ENCODE results near the gene APMAP. TPM values are rescaled to one million over a fixed set of nuclear protein-coding genes. Genes with fewer than 3 reads are reported as not detected.

The APMAP gene
- total RNA-seq, 1 experiment from 2014 or later: 67.8 TPM

GRCh38 chr20:25020345-25020744 lies 27.8 kb upstream of the APMAP start:
- Histone ChIP-seq H3K27ac (ENCODE audit: insufficient read length, low read depth, low read length) (no peak overlapping the region), H2BK5ac (ENCODE audit: insufficient read length, low read length) (no peak overlapping the region), H4K91ac (ENCODE audit: insufficient read length, low read depth, low read length) (no peak overlapping the region), H3K4ac (ENCODE audit: low read depth, low read length) (no peak overlapping the region), H3K79me1 (ENCODE audit: insufficient read depth, low read depth, low read length, poor library complexity, severe bottlenecking) (no peaks in the 10 kb centered on the region), H2AFZ (ENCODE audit: low read length) (no peak overlapping the region), H3K4me1 (ENCODE audit: insufficient read depth, low read length) (no peaks in the 10 kb centered on the region; the same call in 1 of the 2 replicates), H4K5ac (ENCODE audit: insufficient read length, low read depth, low read length) (no peak overlapping the region), H2BK12ac (ENCODE audit: insufficient read length, low read depth, low read length) (no peak overlapping the region), H3K9me3 (ENCODE audit: control insufficient read depth, low read depth, low read length) (no peaks in the 10 kb centered on the region), H3K14ac (ENCODE audit: insufficient read depth, low read length) (no peak overlapping the region), H4K20me1 (ENCODE audit: control insufficient read depth, insufficient read depth, insufficient read length) (no peaks in the 10 kb centered on the region), H3K79me2 (ENCODE audit: insufficient read depth, low read length) (no peaks in the 10 kb centered on the region), H3K23ac (ENCODE audit: insufficient read length, low read depth, low read length) (no peak overlapping the region), H3K27me3 (ENCODE audit: insufficient read depth, low read length) (no peaks in the 10 kb centered on the region), H3K23me2 (ENCODE audit: insufficient read length, low read depth, low read length, poor library complexity, severe bottlenecking) (no peaks in the 10 kb centered on the region), H3T11ph (ENCODE audit: low read length) (no peak overlapping the region), H3K56ac (ENCODE audit: insufficient read length, low read depth, low read length) (no peak overlapping the region), H2BK15ac (ENCODE audit: low read depth, low read length) (no peak overlapping the region), H2BK20ac (ENCODE audit: low read depth, low read length, poor library complexity, severe bottlenecking) (no peak overlapping the region), H3K9ac (ENCODE audit: extremely low read depth, insufficient read length, low read length) (no peak overlapping the region), H3K18ac (ENCODE audit: insufficient read length, low read depth, low read length) (no peak overlapping the region), H3K4me2 (ENCODE audit: insufficient read depth, insufficient read length, low read length) (no peak overlapping the region), H4K8ac (replicated peaks; ENCODE audit: insufficient read length, low read depth, low read length) (no peak overlapping the region), H2AK5ac (ENCODE audit: insufficient read length, low read length) (no peak overlapping the region), H2BK120ac (ENCODE audit: low read depth, low read length, poor library complexity, severe bottlenecking) (no peak overlapping the region)
- peaks cover 11% of the 10 kb centered on the region for H3K27me3 Mint-ChIP-seq (ENCODE audit: low read depth)
- H3K4me1 Mint-ChIP-seq: peaks cover 20 to 23% of the 10 kb centered on the region in 2 experiments
- H3K36me3 Mint-ChIP-seq (ENCODE audit: insufficient read depth in 1 of 3, low read depth in 3 of 3): no peaks in the 10 kb centered on the region
- no peak overlapping the region for H3K27ac Mint-ChIP-seq
- no peaks in the 10 kb centered on the region for H3K9me3 Mint-ChIP-seq
- no peak for DNase-seq
- WGBS (ENCODE audit: extremely low coverage, insufficient read length, low lambda C conversion rate): no CpG with 5 or more reads among the region's 5 CpGs
- H3K4me3 Mint-ChIP-seq: no peak overlapping the region
- no peak for TF ChIP-seq CTCF (conservative IDR thresholded peaks at IDR 0.05)
